T-helper 2 cell (primary cell): ENCODE data around the gene IQCE.

Source experiments
- DNase-seq, 5 experiments: peaks; one replicate each; pipeline versions ENCODE4 v3.0.0 to v3.0.0-alpha.2; 2012 to 2022

The IQCE gene

GRCh38 chr7:2635148-2635668 is 76.4 kb downstream of the IQCE start:
- no peak for DNase-seq

GRCh38 chr7:2635810-2636701 is 77.3 kb downstream of the IQCE start:
- DNase-seq: no peak

- no peak for DNase-seq
These were observed 78.3 kb downstream of the IQCE start for GRCh38 chr7:2637066-2637471.

GRCh38 chr7:2637505-2638223 is 78.9 kb downstream of the IQCE start:
- DNase-seq: no peak

GRCh38 chr7:2638224-2638991 is 79.6 kb downstream of the IQCE start:
- DNase-seq: no peak

GRCh38 chr7:2639181-2639681 is 80.5 kb downstream of the IQCE start:
- DNase-seq: no peak

- DNase-seq: no peak
These were observed 81.1 kb downstream of the IQCE start for GRCh38 chr7:2639695-2640481.

- DNase-seq: no peak
These were observed 81.7 kb downstream of the IQCE start for GRCh38 chr7:2640482-2640830.

GRCh38 chr7:2640846-2641316 is 82.1 kb downstream of the IQCE start:
- no peak for DNase-seq

- no peak for DNase-seq
These were observed 82.9 kb downstream of the IQCE start for GRCh38 chr7:2641406-2642393.

- DNase-seq: peak in 1 of 5 experiments; percentile 45
These were observed 84.8 kb downstream of the IQCE start for GRCh38 chr7:2643386-2644219.

GRCh38 chr7:2644220-2644561 is 85.4 kb downstream of the IQCE start:
- DNase-seq: no peak

GRCh38 chr7:2644562-2645273 is 85.9 kb downstream of the IQCE start:
- no peak for DNase-seq

- DNase-seq: peak in 2 of 5 experiments; percentile 49 to 83
These were observed 86.6 kb downstream of the IQCE start for GRCh38 chr7:2645274-2645868.

- no peak for DNase-seq
These were observed 87.5 kb downstream of the IQCE start for GRCh38 chr7:2646336-2646679.

GRCh38 chr7:2646680-2647571 is 88.1 kb downstream of the IQCE start:
- DNase-seq: no peak

- DNase-seq: no peak
These were observed 88.9 kb downstream of the IQCE start for GRCh38 chr7:2647594-2648172.
